ENCODE results near the gene LRRC39. TPM values are rescaled to one million over a fixed set of nuclear protein-coding genes. Genes with fewer than 3 reads are reported as not detected.
"Not testable (repeated sequence)": the region's sequence is repeated elsewhere in the genome, so short reads cannot be mapped to it uniquely, and the experiment has no call there.

LRRC39 gene
- polyA plus RNA-seq, 3 donors: 0.39 to 1.6 TPM; not detected in 1

DNA sequence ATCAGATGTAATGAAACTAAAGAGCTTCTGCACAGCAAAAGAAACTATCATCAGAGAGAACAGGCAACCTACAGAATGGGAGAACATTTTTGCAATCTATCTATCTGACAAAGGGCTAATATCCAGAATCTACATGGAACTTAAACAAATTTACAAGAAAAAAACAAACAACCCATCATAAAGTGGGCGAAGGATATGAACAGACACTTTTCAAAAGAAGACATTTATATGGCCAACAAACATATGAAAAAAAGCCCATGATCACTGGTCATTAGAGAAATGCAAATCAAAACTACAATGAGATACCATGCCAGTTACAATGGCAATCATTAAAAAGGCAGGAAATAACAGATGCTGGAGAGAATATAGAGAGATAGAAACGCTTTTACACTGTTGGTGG, 27.0 kb upstream of the LRRC39 start:
- H3K79me2 ChIP-seq (ENCODE audit: insufficient read depth, low read length); H2AFZ ChIP-seq (ENCODE audit: insufficient read depth, low read depth, low read length, poor library complexity, severe bottlenecking); H3K27me3 ChIP-seq (ENCODE audit: control insufficient read depth in 2 of 2, insufficient read depth in 2 of 2, low read length in 2 of 2); H3K9me3 ChIP-seq (replicated peaks in 1 of 2; ENCODE audit: control insufficient read depth in 1 of 2, insufficient read depth in 1 of 2, low read length in 2 of 2); H3K27ac Mint-ChIP-seq; H3K4me1 Mint-ChIP-seq; H3K4me3 Mint-ChIP-seq; H3K27ac ChIP-seq (ENCODE audit: low read depth in 1 of 2, low read length in 2 of 2); H3K4me3 ChIP-seq (replicated peaks in 1 of 3; ENCODE audit: low read depth in 2 of 3, low read length in 3 of 3); H4K20me1 ChIP-seq (ENCODE audit: insufficient read depth, low read length); DNase-seq; H3K4me1 ChIP-seq (ENCODE audit: control insufficient read depth in 1 of 2, insufficient read depth in 2 of 2, low read length in 2 of 2); H3K27me3 Mint-ChIP-seq (ENCODE audit: low read depth in 3 of 3); H3K9ac ChIP-seq (ENCODE audit: insufficient read depth, low read length, poor library complexity, severe bottlenecking); H3K4me2 ChIP-seq (replicated peaks; ENCODE audit: extremely low read depth, low read length, poor library complexity, severe bottlenecking); intact Hi-C loops (cut with micrococcal nuclease): not testable (repeated sequence)
- H3K36me3 ChIP-seq (replicated peaks in 1 of 2; ENCODE audit: control insufficient read depth in 1 of 2, insufficient read depth in 2 of 2, low read length in 2 of 2): peaks cover 35 to 69% of the 10 kb centered on the region in 2 donors
- no CpG with 5 or more reads among the region's 2 CpGs for WGBS (ENCODE audit: insufficient coverage)
- peaks cover 80 to 93% of the 10 kb centered on the region in 2 donors for H3K36me3 Mint-ChIP-seq
- H3K9me3 Mint-ChIP-seq: peaks cover 2 to 15% (median 9%) of the 10 kb centered on the region in 7 donors

DNA sequence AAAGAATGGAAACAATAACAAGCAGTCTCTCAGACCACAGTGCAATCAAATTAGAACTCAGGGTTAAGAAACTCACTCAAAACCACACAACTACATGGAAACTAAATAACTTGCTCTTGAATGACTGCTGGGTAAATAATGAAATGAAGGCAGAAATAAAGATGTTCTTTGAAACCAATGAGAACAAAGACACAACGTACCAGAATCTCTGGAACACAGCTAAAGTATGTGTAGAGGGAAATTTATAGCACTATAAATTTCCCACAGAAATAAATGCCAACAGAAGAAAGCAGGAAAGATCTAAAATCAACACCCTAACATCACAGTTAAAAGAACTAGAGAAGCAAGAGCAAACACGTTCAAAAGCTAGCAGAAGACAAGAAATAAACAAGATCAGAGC, 24.6 kb upstream of the LRRC39 start:
- DNase-seq; H3K9me3 ChIP-seq (replicated peaks in 1 of 2; ENCODE audit: control insufficient read depth in 1 of 2, insufficient read depth in 1 of 2, low read length in 2 of 2); H3K79me2 ChIP-seq (ENCODE audit: insufficient read depth, low read length); H3K27me3 Mint-ChIP-seq (ENCODE audit: low read depth in 3 of 3); H3K27ac ChIP-seq (ENCODE audit: low read depth in 1 of 2, low read length in 2 of 2); H3K4me3 ChIP-seq (replicated peaks in 1 of 3; ENCODE audit: low read depth in 2 of 3, low read length in 3 of 3); H3K27me3 ChIP-seq (ENCODE audit: control insufficient read depth in 2 of 2, insufficient read depth in 2 of 2, low read length in 2 of 2); H3K4me1 Mint-ChIP-seq; H4K20me1 ChIP-seq (ENCODE audit: insufficient read depth, low read length); H2AFZ ChIP-seq (ENCODE audit: insufficient read depth, low read depth, low read length, poor library complexity, severe bottlenecking); H3K27ac Mint-ChIP-seq; H3K9ac ChIP-seq (ENCODE audit: insufficient read depth, low read length, poor library complexity, severe bottlenecking); intact Hi-C loops (cut with micrococcal nuclease); H3K4me1 ChIP-seq (ENCODE audit: control insufficient read depth in 1 of 2, insufficient read depth in 2 of 2, low read length in 2 of 2); H3K4me3 Mint-ChIP-seq; H3K4me2 ChIP-seq (replicated peaks; ENCODE audit: extremely low read depth, low read length, poor library complexity, severe bottlenecking): not testable (repeated sequence)
- WGBS (ENCODE audit: insufficient coverage): no CpG with 5 or more reads among the region's 2 CpGs
- Mint-ChIP-seq H3K36me3 (peaks cover 81 to 90% of the 10 kb centered on the region in 2 donors), H3K9me3 (peaks cover 2 to 15% (median 9%) of the 10 kb centered on the region in 7 donors)
- H3K36me3 ChIP-seq (replicated peaks in 1 of 2; ENCODE audit: control insufficient read depth in 1 of 2, insufficient read depth in 2 of 2, low read length in 2 of 2): peaks cover 39 to 78% of the 10 kb centered on the region in 2 donors

DNA sequence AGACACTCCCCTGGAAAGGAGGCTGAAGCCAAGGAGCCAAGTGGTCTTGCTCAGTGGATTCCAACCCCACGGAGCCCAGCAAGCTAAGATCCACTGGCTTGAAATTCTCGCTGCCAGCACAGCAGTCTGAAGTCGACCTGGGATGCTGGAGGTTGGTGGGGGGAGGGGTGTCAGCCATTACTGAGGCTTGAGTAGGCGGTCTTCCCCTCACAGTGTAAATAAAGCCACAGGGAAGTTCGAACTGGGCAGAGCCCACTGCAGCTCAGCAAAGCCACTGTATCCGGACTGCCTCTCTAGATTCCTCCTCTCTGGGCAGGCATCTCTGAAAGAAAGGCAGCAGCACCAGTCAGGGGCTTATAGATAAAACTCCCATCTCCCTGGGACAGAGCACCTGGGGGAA, 22.0 kb upstream of the LRRC39 start:
- H3K79me2 ChIP-seq (ENCODE audit: insufficient read depth, low read length); DNase-seq; H2AFZ ChIP-seq (ENCODE audit: insufficient read depth, low read depth, low read length, poor library complexity, severe bottlenecking); H3K4me3 ChIP-seq (replicated peaks in 1 of 3; ENCODE audit: low read depth in 2 of 3, low read length in 3 of 3); H3K4me2 ChIP-seq (replicated peaks; ENCODE audit: extremely low read depth, low read length, poor library complexity, severe bottlenecking); H3K9me3 Mint-ChIP-seq; H3K27me3 Mint-ChIP-seq (ENCODE audit: low read depth in 3 of 3); H3K9ac ChIP-seq (ENCODE audit: insufficient read depth, low read length, poor library complexity, severe bottlenecking); H3K4me1 ChIP-seq (ENCODE audit: control insufficient read depth in 1 of 2, insufficient read depth in 2 of 2, low read length in 2 of 2); H3K27ac Mint-ChIP-seq; H3K27ac ChIP-seq (ENCODE audit: low read depth in 1 of 2, low read length in 2 of 2); H3K4me1 Mint-ChIP-seq; H4K20me1 ChIP-seq (ENCODE audit: insufficient read depth, low read length); intact Hi-C loops (cut with micrococcal nuclease); H3K9me3 ChIP-seq (replicated peaks in 1 of 2; ENCODE audit: control insufficient read depth in 1 of 2, insufficient read depth in 1 of 2, low read length in 2 of 2); H3K27me3 ChIP-seq (ENCODE audit: control insufficient read depth in 2 of 2, insufficient read depth in 2 of 2, low read length in 2 of 2); H3K4me3 Mint-ChIP-seq: not testable (repeated sequence)
- H3K36me3 Mint-ChIP-seq: peaks cover 84 to 91% of the 10 kb centered on the region in 2 donors
- peaks cover 33 to 76% of the 10 kb centered on the region in 2 donors for H3K36me3 ChIP-seq (replicated peaks in 1 of 2; ENCODE audit: control insufficient read depth in 1 of 2, insufficient read depth in 2 of 2, low read length in 2 of 2)
- WGBS (ENCODE audit: insufficient coverage): 100% methylated on average over 2 of the region's 6 CpGs

Measured in CD14-positive monocyte (primary cell).